OCI-LY1 (cell line): ENCODE measurements around the gene EPHA4.

Source experiments
- H2AFZ ChIP-seq: fragments of 200-600 bp; sonication (generic), shearing (Covaris generic); 2 replicates; pipeline ENCODE4 v1.6.0; 2014; ENCODE audit warnings: antibody characterized with exemption, mild to moderate bottlenecking, low read length
- H3F3A ChIP-seq: fragments of 200-600 bp; sonication (generic), shearing (Covaris generic); 2 replicates; pipeline ENCODE4 v1.6.0; 2014; ENCODE audit warnings: mild to moderate bottlenecking, antibody characterized with exemption, low read length, moderate library complexity; ENCODE audit not compliant: insufficient read depth
- H3K27ac ChIP-seq: fragments of 200-600 bp; sonication (generic); 2 replicates; pipeline ENCODE4 v1.5.1; 2014; ENCODE audit warnings: low read length, mixed run types, mild to moderate bottlenecking, low read depth; ENCODE audit not compliant: poor library complexity, severe bottlenecking
- H3K27me3 ChIP-seq: fragments of 200-600 bp; sonication (generic); 2 replicates; pipeline ENCODE4 v1.6.0; 2014; ENCODE audit warnings: antibody characterized with exemption, mild to moderate bottlenecking, low read length, moderate library complexity; ENCODE audit not compliant: insufficient read depth
- H3K36me3 ChIP-seq: fragments of 200-600 bp; sonication (generic); 2 replicates; pipeline ENCODE4 v1.6.1; 2014; ENCODE audit warnings: mild to moderate bottlenecking, antibody characterized with exemption, low read length, moderate library complexity, mixed read lengths; ENCODE audit not compliant: insufficient read depth
- H3K4me1 ChIP-seq: fragments of 200-600 bp; sonication (generic); 2 replicates; pipeline ENCODE4 v1.5.1; 2014; ENCODE audit warnings: mild to moderate bottlenecking, low read length, moderate library complexity; ENCODE audit not compliant: insufficient read depth, severe bottlenecking
- H3K4me2 ChIP-seq: fragments of 200-600 bp; sonication (generic), shearing (Covaris generic); 2 replicates; pipeline ENCODE4 v1.6.1; 2014; ENCODE audit warnings: low read length
- H3K4me3 ChIP-seq: fragments of 200-600 bp; sonication (generic); 2 replicates; pipeline ENCODE4 v1.5.1; 2014; ENCODE audit warnings: low read length, low read depth, mild to moderate bottlenecking, mixed read lengths; ENCODE audit not compliant: poor library complexity, severe bottlenecking
- H3K79me2 ChIP-seq: fragments of 200-600 bp; shearing (Covaris generic); 2 replicates; pipeline ENCODE4 v1.6.1; 2016; ENCODE audit warnings: mixed run types, low read length, mixed read lengths; ENCODE audit not compliant: insufficient read depth
- H3K9ac ChIP-seq: fragments of 200-600 bp; sonication (generic), shearing (Covaris generic); 2 replicates; pipeline ENCODE4 v1.6.1; 2014; ENCODE audit warnings: mild to moderate bottlenecking, low read length, mixed read lengths
- H3K9me2 ChIP-seq: fragments of 200-600 bp; sonication (generic), shearing (Covaris generic); 2 replicates; pipeline ENCODE4 v1.6.1; 2014; ENCODE audit warnings: low read depth, mild to moderate bottlenecking, low read length, mixed read lengths
- H3K9me3 ChIP-seq: fragments of 200-600 bp; shearing (Covaris generic); 2 replicates; pipeline ENCODE4 v1.6.1; 2014; ENCODE audit warnings: low read length, mixed read lengths
- H4K20me1 ChIP-seq: fragments of 200-600 bp; sonication (generic), shearing (Covaris generic); 2 replicates; pipeline ENCODE4 v1.6.0; 2016; ENCODE audit warnings: mild to moderate bottlenecking, low read length; ENCODE audit not compliant: insufficient read depth
- EZH2 ChIP-seq: fragments of 200-600 bp; sonication (generic), shearing (Covaris generic); IDR thresholded peaks from 2 replicates; pipeline ENCODE4 v1.8.0; 2017; ENCODE audit warnings: borderline replicate concordance, mixed run types, mild to moderate bottlenecking, antibody characterized with exemption, low read length, moderate library complexity, mixed read lengths
- TF ChIP-seq, protein P1 (sequence below): fragments of 200-600 bp; sonication (generic), shearing (Covaris generic); IDR thresholded peaks from 2 replicates; pipeline ENCODE4 v1.5.1; 2017; ENCODE audit warnings: mild to moderate bottlenecking, antibody characterized with exemption, low read length, moderate library complexity, mixed read lengths

EPHA4 gene

DNA sequence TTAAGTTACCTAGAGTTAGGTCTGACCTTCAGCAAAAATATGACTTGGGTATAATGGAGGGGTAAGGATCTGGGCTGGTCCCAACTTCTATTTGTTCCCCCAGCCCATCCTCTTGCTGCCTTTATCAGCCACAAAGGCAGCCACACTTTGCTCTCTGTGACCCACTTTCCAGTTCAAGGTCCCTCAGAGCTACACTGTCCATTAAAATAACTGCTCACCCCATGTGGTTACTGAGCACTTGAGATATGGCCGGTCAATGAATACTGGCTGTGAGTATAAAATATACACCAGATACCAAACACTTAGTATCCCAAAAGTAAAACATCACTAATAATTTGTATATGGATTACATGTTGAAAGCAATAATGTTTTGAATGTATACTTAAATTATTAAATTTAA is 67.2 kb downstream of the EPHA4 start:
- Histone ChIP-seq H3K27ac (no peak overlapping the region), H3K79me2 (no peaks in the 10 kb centered on the region)

DNA sequence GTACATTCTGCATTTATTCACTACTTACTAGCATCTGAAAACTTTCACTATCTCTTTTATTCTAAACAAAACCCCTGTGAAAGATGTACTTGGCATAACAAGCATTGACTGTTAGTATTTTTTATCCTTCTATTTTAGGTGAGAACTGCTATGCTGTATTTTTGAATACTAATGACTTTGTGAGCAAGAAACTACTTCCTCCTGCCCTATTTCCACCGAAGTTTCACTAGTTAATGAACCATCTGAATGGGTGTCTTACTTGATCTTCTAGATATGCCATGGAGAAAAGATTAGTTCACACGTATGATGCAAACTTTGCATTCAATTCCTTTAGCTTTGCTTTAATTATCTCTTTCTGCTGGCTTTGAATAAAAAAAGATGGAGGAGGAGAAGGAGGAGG is 68.1 kb downstream of the EPHA4 start:
- Histone ChIP-seq H3K27me3 (no peaks in the 10 kb centered on the region), H3K9me2 (no peaks in the 10 kb centered on the region), H3K79me2 (no peaks in the 10 kb centered on the region), H3F3A (no peaks in the 10 kb centered on the region), H2AFZ (no peak overlapping the region), H3K9me3 (no peaks in the 10 kb centered on the region), H3K4me2 (no peak overlapping the region), H3K4me3 (no peak overlapping the region), H3K27ac (no peak overlapping the region), H4K20me1 (no peaks in the 10 kb centered on the region), H3K9ac (no peak overlapping the region), H3K4me1 (no peaks in the 10 kb centered on the region), H3K36me3 (no peaks in the 10 kb centered on the region)
- TF ChIP-seq, protein P1, sequence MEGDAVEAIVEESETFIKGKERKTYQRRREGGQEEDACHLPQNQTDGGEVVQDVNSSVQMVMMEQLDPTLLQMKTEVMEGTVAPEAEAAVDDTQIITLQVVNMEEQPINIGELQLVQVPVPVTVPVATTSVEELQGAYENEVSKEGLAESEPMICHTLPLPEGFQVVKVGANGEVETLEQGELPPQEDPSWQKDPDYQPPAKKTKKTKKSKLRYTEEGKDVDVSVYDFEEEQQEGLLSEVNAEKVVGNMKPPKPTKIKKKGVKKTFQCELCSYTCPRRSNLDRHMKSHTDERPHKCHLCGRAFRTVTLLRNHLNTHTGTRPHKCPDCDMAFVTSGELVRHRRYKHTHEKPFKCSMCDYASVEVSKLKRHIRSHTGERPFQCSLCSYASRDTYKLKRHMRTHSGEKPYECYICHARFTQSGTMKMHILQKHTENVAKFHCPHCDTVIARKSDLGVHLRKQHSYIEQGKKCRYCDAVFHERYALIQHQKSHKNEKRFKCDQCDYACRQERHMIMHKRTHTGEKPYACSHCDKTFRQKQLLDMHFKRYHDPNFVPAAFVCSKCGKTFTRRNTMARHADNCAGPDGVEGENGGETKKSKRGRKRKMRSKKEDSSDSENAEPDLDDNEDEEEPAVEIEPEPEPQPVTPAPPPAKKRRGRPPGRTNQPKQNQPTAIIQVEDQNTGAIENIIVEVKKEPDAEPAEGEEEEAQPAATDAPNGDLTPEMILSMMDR, result no peak
- no peak for TF ChIP-seq EZH2

More for the DNA sequence above, 67.2 kb downstream of the EPHA4 start:
- no peak overlapping the region for H3K4me2 ChIP-seq
- no peak overlapping the region for H2AFZ ChIP-seq
- no peaks in the 10 kb centered on the region for H3K27me3 ChIP-seq
- no peaks in the 10 kb centered on the region for H3F3A ChIP-seq
- H3K9me2 ChIP-seq, result no peaks in the 10 kb centered on the region
- TF ChIP-seq, protein P1, result no peak
- TF ChIP-seq EZH2, result no peak
- H3K9ac ChIP-seq, result no peak overlapping the region
- no peak overlapping the region for H3K4me3 ChIP-seq
- no peaks in the 10 kb centered on the region for H4K20me1 ChIP-seq
- H3K4me1 ChIP-seq, result no peaks in the 10 kb centered on the region
- H3K9me3 ChIP-seq, result no peaks in the 10 kb centered on the region
- no peaks in the 10 kb centered on the region for H3K36me3 ChIP-seq

DNA sequence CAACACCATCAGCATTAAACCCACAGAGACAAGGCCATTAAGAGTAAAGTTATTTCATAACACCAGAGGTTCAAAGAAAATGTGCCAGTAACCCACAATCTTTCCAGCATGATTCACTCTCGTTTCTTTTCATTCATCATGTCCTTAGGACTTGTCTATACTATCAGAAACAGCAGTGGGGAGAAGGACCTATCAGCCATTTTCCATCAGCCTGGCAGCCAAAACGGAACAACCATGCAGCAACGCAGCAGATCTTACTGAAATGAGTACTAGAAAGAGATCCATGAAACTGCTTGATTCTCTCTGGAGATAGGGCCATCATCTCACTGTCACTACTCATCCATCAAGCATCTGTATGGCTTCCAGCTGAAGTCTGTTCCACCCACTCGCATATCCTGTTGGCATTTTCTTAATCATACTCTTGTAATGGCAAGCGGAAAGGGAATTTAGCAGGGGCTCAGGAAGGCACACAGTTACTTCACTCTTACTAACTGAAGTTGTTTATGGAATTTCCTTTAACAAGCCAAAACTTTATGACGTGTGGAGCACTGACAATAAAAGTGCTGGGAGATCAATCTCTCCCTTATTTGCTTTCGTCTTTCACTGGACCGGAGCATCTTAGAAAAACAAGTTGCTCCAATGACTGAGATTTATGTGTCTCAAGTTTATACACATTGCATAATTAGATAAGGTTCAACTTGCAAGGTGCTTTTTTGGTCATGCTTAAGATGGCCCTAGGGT is 69.7 kb downstream of the EPHA4 start:
- H2AFZ ChIP-seq, result no peak overlapping the region
- no peaks in the 10 kb centered on the region for H3K27me3 ChIP-seq
- no peaks in the 10 kb centered on the region for H3K9me3 ChIP-seq
- no peaks in the 10 kb centered on the region for H3K9me2 ChIP-seq
- no peaks in the 10 kb centered on the region for H3K79me2 ChIP-seq
- no peak overlapping the region for H3K4me3 ChIP-seq
- H3K4me2 ChIP-seq, result no peak overlapping the region
- H3K27ac ChIP-seq, result no peak overlapping the region
- no peaks in the 10 kb centered on the region for H3K36me3 ChIP-seq
- TF ChIP-seq, protein P1, result no peak
- no peak for TF ChIP-seq EZH2
- no peaks in the 10 kb centered on the region for H4K20me1 ChIP-seq
- H3K4me1 ChIP-seq, result no peaks in the 10 kb centered on the region
- H3F3A ChIP-seq, result no peaks in the 10 kb centered on the region
- H3K9ac ChIP-seq, result no peak overlapping the region
